A673 (cell line): ENCODE measurements around the gene CLEC16A.

ENCODE experiments used
- EZH2 ChIP-seq: fragments of 200-600 bp; sonication (generic); IDR thresholded peaks from 2 replicates; pipeline ENCODE4 v1.6.1; 2017; ENCODE audit warnings: borderline replicate concordance, low read depth, mild to moderate bottlenecking, mixed read lengths, antibody characterized with exemption, low read length; ENCODE audit not compliant: poor library complexity, severe bottlenecking
- TF ChIP-seq, protein P1 (sequence below): fragments of 300-800, 200-600 bp; sonication (generic); conservative IDR thresholded peaks from 2 replicates; pipeline ENCODE4 v1.5.1; 2017; ENCODE audit warnings: low read depth, mild to moderate bottlenecking, antibody characterized with exemption, low read length, moderate library complexity, mixed read lengths

DNA sequence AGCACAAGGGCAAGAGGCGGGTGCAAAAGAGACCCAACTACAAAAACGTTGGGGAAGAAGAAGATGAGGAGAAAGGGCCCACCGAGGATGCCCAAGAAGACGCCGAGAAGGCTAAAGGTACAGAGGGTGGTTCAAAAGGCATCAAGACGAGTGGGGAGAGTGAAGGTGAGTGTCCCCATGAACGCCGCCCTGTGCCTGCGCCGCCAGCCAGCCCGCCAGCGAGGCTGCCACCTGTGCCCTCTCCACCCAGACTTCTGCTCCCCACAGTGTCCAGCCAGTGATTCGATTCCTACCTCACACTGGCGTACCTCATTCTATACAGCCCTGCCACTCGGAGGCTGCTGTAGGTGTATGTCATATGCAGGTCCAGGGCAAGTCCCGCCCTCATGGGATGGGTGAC is 58.8 kb downstream of the CLEC16A start:
- TF ChIP-seq, protein P1, sequence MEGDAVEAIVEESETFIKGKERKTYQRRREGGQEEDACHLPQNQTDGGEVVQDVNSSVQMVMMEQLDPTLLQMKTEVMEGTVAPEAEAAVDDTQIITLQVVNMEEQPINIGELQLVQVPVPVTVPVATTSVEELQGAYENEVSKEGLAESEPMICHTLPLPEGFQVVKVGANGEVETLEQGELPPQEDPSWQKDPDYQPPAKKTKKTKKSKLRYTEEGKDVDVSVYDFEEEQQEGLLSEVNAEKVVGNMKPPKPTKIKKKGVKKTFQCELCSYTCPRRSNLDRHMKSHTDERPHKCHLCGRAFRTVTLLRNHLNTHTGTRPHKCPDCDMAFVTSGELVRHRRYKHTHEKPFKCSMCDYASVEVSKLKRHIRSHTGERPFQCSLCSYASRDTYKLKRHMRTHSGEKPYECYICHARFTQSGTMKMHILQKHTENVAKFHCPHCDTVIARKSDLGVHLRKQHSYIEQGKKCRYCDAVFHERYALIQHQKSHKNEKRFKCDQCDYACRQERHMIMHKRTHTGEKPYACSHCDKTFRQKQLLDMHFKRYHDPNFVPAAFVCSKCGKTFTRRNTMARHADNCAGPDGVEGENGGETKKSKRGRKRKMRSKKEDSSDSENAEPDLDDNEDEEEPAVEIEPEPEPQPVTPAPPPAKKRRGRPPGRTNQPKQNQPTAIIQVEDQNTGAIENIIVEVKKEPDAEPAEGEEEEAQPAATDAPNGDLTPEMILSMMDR = no peak
- TF ChIP-seq EZH2 = no peak
